SIG-M5 treated with dmso at 0.1 percent for 504 hours (cell line): ENCODE measurements around the gene GPC5.

Source experiments
- DNase-seq: peaks from one replicate; lab custom pipeline; 2025; ENCODE audit not compliant: unreplicated experiment; lab: John Stamatoyannopoulos, UW

Gene GPC5

GRCh38 chr13:91950803-91951202, 552.4 kb downstream of the GPC5 start:
- DNase-seq, result no peak

DNA sequence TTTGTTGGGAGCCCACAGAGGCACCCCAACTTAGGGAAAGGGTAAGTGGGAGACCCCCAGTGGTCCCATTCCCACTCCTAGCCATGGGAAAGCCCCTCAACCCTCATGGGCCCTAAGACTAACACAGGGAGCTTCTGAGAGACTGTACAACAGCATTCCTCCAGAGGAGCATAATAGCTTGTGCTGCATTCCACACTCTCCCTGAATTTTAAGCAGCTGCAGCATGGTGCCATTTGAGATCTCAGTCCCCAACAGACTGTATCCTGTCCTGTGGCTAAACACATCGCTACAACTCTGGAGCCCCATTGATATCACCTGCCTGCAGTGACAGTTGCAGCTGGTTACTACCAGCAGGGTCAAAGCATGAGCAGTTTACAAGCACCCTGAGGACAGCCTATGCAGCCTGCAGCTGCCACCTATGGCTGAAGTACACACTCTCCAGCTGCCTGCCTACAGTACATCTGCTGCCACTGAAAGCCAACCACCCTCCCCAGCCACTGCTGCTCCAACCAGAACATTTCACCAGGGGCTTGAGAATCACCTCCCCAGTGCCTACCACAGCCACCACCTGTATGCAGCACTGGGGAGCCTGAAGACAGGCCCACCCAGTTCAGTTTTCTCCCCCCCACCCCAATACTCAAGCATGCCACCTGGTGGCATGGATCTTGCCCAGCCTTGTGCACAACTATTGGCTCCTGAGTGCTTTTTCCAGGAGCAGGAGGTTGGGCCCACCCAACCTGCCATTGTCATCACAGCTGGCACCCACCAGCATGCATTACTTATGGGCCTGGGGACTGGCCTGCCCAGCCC, 557.3 kb downstream of the GPC5 start:
- DNase-seq, result no peak

DNA sequence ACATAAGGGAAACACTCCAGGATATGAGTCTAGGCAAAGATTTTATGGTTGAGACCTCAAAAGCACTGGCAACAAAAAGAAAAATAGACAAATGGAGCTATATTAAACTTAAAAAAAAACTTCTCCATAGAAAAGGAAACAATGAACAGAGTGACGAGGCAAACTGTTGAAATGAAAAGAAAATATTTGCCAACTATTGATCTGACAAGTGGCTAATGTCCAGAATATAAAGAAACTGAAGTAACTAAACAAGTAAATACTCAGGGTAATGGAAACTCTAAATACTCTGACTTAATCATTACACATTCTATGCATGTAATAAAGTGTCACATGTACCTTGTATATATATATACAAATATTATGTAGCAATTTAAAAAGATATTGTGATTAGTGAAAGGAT, 562.5 kb downstream of the GPC5 start:
- DNase-seq, result no peak

DNA sequence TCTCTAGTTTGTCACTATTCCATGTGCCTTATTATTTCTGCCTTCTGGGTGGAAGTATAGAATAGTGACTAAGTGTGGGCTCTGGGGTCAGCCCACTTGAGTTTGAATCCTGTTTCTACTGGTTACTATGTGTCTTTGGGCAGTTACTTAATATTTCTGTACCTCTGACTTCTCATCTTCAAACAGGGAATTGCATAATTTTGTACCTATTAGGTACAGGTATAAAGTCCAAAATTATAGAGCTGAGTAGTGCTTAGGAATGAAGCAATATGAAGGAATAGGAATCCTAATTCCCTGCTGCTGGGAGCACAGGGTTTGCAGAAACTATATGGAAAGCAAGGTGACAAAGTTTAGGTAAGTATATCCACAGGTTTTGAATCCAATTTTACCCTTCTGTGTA, 564.5 kb downstream of the GPC5 start:
- no peak for DNase-seq

- DNase-seq, result no peak
Measured at GRCh38 chr13:91965511-91965910, 567.1 kb downstream of the GPC5 start.

DNA sequence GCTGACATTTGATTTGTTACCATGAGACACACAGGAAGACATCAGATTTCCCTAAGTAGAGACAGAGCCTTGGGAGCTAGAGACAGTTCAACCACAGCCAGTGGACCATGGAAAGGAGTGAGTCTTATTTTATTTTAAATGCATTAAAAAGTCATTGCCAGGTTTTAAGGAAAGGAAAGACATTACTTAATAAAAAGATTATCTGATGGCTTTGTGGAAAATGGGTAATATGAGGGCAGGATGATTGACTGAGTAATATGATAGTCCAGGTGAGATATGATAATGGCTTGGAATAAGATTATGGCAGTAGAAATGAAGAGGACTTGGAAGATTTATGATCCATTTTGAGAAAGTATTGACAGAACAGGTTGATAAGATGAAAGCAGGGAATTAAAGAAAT, 580.1 kb downstream of the GPC5 start:
- DNase-seq, result no peak

DNA sequence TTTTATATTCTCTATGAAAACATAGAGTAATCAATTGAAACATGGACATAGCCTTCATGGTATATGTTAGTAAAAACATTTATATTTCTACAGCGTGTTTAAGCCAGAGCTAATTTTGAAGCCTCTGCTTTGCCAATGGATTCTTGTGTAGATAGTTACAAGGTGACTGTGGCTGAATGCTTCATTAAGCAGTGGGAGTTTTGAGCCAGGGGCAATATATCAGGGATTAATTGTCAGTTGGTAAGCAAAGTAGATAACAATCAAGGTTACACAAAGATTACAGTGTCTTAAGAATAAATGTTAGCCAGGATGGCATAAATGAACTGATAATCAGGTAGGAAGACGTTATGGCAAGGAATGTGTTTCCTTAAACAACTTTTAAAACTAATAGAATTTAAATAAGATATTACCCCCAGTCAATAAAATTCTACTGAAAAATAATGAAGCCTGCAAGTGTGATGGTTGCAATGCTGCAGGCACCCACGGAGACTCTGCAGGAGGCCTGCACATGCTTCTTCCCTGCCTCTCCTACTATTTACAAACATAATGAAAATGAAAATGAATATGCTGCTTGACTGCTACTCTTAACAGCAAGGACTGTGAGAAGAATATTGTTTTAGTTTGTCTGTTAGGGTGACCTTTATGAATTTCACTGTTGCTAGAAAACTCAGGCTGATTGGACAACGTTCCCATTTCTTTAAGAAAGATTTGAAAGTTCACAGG, 588.5 kb downstream of the GPC5 start:
- no peak for DNase-seq

GRCh38 chr13:91988331-91988730, 589.9 kb downstream of the GPC5 start:
- DNase-seq, result no peak

DNA sequence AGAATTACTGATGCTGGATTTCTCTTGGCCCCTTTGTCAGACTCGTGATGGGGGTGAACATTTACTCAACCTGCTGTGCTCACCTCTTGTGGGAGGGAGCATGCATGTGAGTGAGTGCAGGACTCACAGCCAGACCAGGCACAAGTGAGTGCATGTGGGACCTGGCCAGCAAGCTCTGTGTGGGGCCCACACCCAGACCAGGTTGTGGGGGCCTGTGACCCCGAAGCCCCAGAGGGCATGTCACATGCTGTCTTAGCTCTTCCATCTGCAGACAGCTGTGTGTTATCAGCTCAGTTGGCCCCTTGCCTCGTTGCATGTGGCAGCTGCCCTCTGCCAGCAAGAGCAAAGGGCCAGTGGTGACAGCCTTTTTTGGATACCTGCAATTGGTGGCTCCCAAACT, 614.4 kb downstream of the GPC5 start:
- DNase-seq, result no peak

DNA sequence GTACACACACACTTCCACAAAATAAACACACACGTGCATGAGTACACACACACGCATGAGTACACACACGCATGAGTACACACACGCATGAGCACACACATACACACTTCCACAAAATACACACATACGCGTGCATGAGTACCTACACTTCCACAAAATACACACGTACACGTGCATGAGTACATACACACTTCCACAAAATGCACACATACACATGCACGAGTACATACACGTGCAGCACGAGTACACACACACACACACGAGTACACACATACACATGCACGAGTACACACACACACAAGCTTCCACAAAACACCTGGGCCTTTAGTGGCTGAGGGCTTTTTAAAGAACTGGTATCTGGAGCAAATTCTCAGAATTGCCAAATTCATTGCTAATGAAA, 619.3 kb downstream of the GPC5 start:
- no peak for DNase-seq

DNA sequence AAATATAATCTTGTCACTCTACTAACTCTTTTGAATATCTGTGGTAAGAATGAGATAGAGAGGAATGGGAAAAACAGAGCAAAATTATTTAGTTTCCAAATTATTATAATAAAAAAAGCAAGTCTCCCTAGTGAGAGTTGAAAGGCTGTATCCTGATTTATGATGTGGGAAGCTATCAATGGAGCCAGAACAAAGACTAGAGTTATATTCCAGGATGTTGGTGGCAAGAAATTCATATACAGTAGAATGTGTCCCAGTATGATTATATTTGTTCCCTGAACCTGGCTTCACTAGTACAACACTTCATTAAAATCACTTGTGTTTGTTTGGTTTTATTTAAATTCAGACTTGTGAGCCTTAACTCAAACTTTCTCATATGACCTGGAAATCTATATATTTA, 630.3 kb downstream of the GPC5 start:
- no peak for DNase-seq

DNA sequence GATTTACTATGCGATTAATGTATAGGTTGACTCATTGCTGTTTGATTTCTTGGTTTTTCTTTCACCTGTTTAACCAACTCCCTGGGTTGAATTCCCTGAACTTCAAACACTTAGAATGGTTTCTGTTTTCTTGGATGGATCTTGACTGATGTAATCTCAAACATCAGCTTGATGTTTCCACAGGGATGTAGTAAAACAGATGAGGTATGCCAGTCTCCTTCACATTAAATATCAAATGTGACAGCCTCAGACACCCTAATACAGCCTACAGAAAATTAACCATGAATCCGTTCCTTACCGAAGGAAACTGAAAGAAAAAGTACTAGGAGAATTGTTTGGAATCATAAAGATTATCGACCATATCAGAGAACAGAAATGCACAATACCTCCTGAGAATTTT, 631.2 kb downstream of the GPC5 start:
- DNase-seq, result no peak

DNA sequence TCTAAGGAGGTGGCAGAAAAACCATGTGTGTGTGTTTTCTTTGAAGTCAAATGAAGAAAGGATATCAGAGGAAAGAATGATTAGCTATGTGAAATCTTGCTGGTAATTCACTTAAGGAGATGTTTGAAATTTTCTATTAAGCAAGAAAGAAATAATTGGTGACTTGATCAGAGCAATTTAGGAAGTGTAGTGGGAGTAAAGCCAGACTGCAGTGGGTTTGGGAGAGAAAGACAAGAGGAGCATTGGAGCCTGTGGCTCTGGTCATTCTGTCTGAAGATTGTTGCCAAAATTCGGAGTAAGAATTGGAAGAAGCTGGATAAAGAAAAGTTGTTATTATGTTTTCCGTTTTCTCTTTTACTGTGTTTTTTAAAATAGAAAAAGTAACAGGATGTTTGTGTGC, 640.5 kb downstream of the GPC5 start:
- no peak for DNase-seq

GRCh38 chr13:92042522-92042921, 644.1 kb downstream of the GPC5 start:
- DNase-seq, result no peak

GRCh38 chr13:92044351-92044750, 645.9 kb downstream of the GPC5 start:
- DNase-seq, result no peak

DNA sequence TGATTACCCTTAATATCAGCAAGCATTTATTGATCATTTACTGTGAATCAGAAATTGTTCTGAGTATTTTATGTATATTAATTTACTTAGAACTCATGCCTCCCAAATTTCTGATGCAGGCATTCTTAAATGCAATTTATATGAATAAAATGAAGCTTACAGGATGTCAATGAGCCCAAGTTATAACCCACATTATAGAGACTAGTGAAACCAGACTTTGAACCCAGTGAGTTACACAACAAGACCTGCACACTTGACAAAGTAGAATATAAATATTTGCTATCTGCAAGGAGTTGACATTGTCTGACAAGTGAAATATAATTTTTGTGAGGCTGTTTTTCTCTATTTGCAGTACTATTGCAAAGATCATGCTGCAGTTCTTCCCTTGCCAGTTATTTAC, 656.0 kb downstream of the GPC5 start:
- DNase-seq, result no peak

DNA sequence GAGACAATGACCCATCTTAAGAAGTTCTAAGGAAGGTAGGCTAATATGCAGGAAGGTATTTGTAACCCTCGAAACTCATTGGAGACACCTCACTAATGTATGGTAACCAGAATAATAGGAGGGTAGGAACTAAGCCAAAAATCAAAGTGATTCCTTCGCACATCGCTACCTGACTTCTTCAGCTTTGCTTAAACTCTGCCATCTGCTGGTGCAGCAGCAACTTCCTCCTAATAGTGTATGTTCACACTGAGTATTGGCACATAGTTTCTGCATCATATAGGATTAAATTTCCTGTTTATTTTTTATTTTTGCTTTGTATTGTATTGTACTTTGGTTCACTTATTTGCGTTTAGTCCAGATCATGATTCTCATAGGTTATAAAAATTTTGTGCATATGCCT, 676.2 kb downstream of the GPC5 start:
- DNase-seq, result peak; percentile 4

DNA sequence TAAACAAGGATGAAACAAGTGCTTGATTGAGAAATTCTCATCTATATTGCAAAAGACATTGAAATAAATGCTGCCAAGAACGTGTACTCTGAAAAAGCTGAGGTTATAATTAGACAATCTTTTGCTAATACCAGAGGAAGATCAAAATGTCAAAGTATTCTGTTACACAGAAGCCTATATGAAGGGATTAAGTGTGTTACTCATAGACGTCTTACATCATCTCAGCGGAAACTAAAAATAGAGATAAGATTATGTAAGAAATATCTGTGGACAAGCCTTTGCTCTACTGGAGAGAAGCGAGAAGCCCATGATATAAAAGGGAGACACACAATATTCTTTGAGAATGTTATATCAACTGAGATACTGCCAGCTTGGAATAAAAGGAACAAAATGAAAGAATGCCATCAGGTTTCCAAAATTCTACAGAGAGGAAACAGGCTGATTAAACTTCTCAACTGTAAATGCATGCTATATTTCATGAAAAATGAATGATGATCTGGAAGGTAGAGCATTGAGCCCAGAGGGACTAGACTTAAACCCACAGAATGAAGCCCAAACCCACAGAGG, 699.0 kb downstream of the GPC5 start:
- DNase-seq, result peak; percentile 65

DNA sequence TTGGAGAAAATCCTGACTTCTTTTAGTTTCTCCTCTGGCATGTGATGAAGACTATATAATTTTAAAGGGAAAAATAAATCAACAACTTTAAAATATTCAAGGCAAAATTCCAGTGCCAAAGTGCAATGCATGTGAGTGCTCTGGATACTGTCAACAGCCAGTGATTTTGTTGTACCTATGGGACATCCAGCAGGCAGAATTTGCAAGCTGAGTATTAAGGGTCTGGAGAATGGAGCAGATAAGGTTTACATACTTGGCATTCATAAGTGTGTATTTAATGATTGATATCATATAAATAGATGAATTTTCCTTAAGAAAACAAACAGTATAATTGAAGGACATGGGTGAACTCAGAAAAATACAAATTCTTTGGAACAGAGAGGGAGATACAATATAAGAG, 703.4 kb downstream of the GPC5 start:
- no peak for DNase-seq

DNA sequence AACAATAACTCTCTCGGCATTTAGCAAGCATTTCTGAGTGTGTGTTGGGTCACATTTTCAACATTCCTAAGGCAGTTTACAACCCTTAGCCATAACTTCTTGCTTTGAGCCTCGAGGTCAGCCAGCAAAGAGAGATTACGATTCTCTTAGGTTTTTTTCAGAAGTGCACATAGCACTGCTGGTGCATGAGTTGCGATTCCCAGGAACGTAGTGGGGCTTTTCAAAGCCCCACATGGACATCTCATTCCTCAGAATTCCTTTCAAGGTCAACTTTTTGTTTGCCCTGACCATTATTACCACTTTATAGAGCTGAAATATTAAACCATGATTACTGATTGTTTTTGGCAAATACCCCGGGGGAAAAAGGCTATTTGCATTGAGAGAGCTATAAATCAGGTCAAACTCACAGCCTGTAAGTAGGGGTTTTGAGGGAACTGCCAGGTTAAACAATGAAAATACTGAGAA, 705.3 kb downstream of the GPC5 start:
- no peak for DNase-seq

- DNase-seq, result no peak
Measured at GRCh38 chr13:92122186-92122853, 723.9 kb downstream of the GPC5 start.

GRCh38 chr13:92126399-92126798, 728.0 kb downstream of the GPC5 start:
- no peak for DNase-seq
